Cardiac muscle cell (in vitro differentiated cells and primary cell): ENCODE data around the gene TEX14. TPM values are rescaled to one million over a fixed set of nuclear protein-coding genes. Genes with fewer than 3 reads are reported as not detected.
A peak's percentile ranks its signal among the peaks of the same experiment; 100 is the strongest.

ENCODE experiments used
- DNase-seq, 2 donors: peaks; one replicate each; pipeline versions ENCODE4 v3.0.0 to v3.0.0-alpha.2; 2010 to 2017; ENCODE audit warnings: low read depth in 1 of 2, low spot score in 1 of 2
- H3K27ac ChIP-seq: fragments of 200-600 bp; sonication (generic); 2 replicates; pipeline ENCODE4 v1.5.1; 2016
- H3K27me3 ChIP-seq: fragments of 200-600 bp; sonication (generic); 2 replicates; pipeline ENCODE4 v1.6.0; 2016; ENCODE audit warnings: control low read depth
- H3K36me3 ChIP-seq: fragments of 200-600 bp; sonication (generic); 2 replicates; pipeline ENCODE4 v1.5.1; 2016; ENCODE audit warnings: control low read depth
- H3K4me1 ChIP-seq: fragments of 200-600 bp; sonication (generic); 2 replicates; pipeline ENCODE4 v1.8.1; 2017; ENCODE audit warnings: low read depth, mild to moderate bottlenecking, mixed run types
- H3K4me3 ChIP-seq: fragments of 200-600 bp; sonication (generic); 2 replicates; pipeline ENCODE4 v1.5.1; 2016; ENCODE audit warnings: mild to moderate bottlenecking
- H3K9me3 ChIP-seq: fragments of 200-600 bp; sonication (generic); 2 replicates; pipeline ENCODE4 v1.5.1; 2017; ENCODE audit warnings: low read depth, mild to moderate bottlenecking, control low read depth
- CTCF ChIP-seq: IDR thresholded peaks from 2 replicates; pipeline ENCODE4 v1.5.1; 2012; ENCODE audit warnings: low read depth, mild to moderate bottlenecking, low read length
- polyA plus RNA-seq: library from polyadenylated mRNA; unstranded; fragments of >200 nt; fragmentation: Nextera tagmentation; extraction: Ambion mirVana; gene quantifications from 2 replicates; pipeline ENCODE4 v1.2.1, GENCODE V29; 2016
- total RNA-seq: library from RNA; depleted of rRNA; stranded (reverse); fragments of >200 nt; gene quantifications from 2 replicates; pipeline ENCODE4 v1.2.3, GENCODE V29; 2016

TEX14 gene
- total and polyA plus RNA-seq, 2 experiments from 2014 or later: 0.32 to 0.60 TPM

GRCh38 chr17:58640202-58640601, 51.6 kb downstream of the TEX14 start:
- Histone ChIP-seq H3K36me3 (no peaks in the 10 kb centered on the region), H3K27me3 (no peaks in the 10 kb centered on the region), H3K9me3 (no peaks in the 10 kb centered on the region), H3K4me1 (no peaks in the 10 kb centered on the region), H3K27ac (no peak overlapping the region), H3K4me3 (no peak overlapping the region)
- no peak for TF ChIP-seq CTCF
- DNase-seq: no peak

GRCh38 chr17:58639681-58640080, 52.2 kb downstream of the TEX14 start:
- Histone ChIP-seq H3K27me3 (no peaks in the 10 kb centered on the region), H3K36me3 (no peaks in the 10 kb centered on the region), H3K27ac (no peak overlapping the region), H3K4me1 (no peaks in the 10 kb centered on the region), H3K4me3 (no peak overlapping the region), H3K9me3 (no peaks in the 10 kb centered on the region)
- no peak for TF ChIP-seq CTCF
- DNase-seq: no peak

GRCh38 chr17:58637011-58637570, 54.8 kb downstream of the TEX14 start:
- Histone ChIP-seq H3K9me3 (no peaks in the 10 kb centered on the region), H3K27me3 (no peaks in the 10 kb centered on the region), H3K36me3 (no peaks in the 10 kb centered on the region), H3K27ac (no peak overlapping the region), H3K4me1 (peaks cover 4% of the 10 kb centered on the region), H3K4me3 (no peak overlapping the region)
- no peak for DNase-seq
- TF ChIP-seq CTCF: no peak

GRCh38 chr17:58632324-58633314, 59.2 kb downstream of the TEX14 start:
- Histone ChIP-seq H3K27ac (peak overlapping the region; percentile 99), H3K36me3 (no peaks in the 10 kb centered on the region), H3K4me3 (peak overlapping the region; percentile 29), H3K4me1 (peaks cover 10% of the 10 kb centered on the region), H3K9me3 (no peaks in the 10 kb centered on the region), H3K27me3 (no peaks in the 10 kb centered on the region)
- no peak for DNase-seq
- TF ChIP-seq CTCF: no peak

GRCh38 chr17:58631523-58632323, 60.1 kb downstream of the TEX14 start:
- Histone ChIP-seq H3K4me1 (peaks cover 10% of the 10 kb centered on the region), H3K36me3 (no peaks in the 10 kb centered on the region), H3K9me3 (no peaks in the 10 kb centered on the region), H3K27ac (peak overlapping the region; percentile 99), H3K4me3 (peak overlapping the region; percentile 29), H3K27me3 (no peaks in the 10 kb centered on the region)
- peak; percentile 35 for TF ChIP-seq CTCF
- DNase-seq: peak; percentile 97 to 99
